SIG-M5 (cell line): ENCODE measurements around the gene CHD1L.
"Not testable (repeated sequence)": the region's sequence is repeated elsewhere in the genome, so short reads cannot be mapped to it uniquely, and the experiment has no call there.

Experiments used
- DNase-seq: peaks from one replicate; lab custom pipeline; 2025; lab: John Stamatoyannopoulos, UW

CHD1L gene

DNA sequence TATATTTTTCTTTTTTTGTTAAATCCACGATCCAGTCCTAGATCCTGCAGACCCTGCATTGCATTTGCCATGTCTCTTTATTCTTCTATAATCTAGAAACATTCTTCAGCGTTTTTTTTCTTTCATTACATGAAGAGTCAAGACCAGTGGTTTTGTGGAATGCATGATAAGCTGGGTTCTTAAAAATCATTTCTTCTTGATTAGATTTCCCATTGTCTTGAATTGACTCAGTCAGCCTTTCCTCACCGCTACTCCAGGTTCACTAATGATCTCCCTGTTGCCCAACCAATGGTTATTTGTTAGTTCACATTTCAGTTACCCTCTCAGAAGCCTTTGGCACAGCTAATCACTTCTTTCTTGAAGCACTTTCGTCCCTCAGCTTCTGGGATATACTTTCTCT lies 25.2 kb downstream of the CHD1L start:
- DNase-seq: no peak

- DNase-seq: no peak
Observed at GRCh38 chr1:147270721-147271120, 28.2 kb downstream of the CHD1L start.

DNA sequence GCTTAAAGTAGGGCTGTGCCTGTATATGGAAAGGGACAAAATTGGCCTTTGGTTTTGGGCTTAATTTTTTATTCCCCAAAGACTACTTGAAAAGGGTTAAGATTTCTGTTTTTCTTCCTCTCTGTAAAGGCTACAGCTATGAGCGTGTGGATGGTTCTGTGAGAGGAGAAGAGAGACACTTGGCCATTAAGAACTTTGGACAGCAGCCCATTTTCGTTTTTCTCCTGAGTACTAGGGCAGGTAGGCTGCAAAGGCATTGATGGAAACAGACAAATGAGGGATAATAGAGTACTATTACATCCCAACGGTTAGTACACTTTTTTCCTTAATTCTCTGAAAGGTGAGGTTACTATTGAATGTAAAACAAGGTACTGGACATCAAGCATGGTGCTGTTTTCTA lies 29.6 kb downstream of the CHD1L start:
- DNase-seq: no peak

DNA sequence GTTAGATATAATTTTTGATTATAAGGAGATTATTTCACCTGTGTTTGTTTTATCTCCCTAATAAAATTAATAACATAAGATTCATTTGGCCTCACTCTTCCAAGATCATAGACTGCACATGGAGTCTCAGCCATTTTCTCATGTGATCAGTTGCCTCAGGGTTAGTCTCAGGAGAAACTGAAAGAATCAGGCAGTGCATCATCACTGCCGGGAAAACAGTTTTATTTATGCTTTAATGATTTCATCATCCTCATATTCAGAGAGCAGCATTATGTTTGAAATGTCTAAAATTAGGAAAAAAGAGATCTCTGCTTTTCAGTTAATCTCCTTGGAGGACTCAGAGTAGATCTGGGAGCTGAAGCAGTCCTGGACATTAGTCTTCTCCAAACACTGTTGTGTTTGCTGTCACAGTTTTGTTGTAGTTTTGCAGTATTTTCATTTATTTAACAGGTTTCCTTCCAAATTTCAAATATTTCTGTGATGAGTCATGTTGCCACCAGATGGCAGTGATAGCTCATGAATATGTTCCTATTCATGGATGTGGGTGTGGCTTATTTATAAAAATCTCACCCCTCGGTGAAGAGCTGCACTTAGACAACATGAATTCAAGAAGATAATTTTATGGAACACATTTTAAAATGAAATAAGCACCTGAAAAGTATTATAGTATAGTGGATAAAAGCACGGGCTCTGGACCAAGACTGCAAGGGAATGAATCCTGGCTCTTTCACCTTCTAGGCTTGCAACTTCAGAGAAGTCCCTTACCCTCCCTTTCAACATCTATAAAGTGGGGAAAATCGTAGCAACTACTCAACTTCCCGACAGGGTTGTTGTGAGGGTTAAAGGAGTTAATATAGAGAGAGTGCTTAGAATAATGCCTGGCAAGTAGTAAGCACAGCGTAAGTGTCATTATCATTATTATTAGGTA lies 31.2 kb downstream of the CHD1L start:
- DNase-seq: no peak

- no peak for DNase-seq
Observed at GRCh38 chr1:147281950-147282349, 39.5 kb downstream of the CHD1L start.

DNA sequence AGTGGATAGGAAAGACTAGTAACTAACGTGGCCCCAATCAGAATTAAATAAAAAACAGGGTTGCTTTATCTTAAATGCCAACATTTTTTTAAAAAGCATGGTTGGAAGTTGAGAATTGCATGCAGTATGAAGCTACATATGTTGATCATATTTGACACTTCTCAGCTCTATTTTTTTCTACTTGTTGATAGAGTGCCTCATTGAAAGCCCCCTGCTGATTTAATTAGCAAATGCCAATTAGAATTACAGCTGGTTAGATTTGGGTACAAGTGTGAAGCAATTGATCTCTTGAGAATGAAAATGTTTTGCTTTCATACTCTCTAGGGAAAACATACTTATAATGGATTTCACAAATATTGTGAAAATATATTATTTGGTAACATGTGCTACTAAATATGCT lies 40.5 kb downstream of the CHD1L start:
- DNase-seq: no peak

- no peak for DNase-seq
Observed at GRCh38 chr1:147287133-147287865, 44.8 kb downstream of the CHD1L start.

- no peak for DNase-seq
Observed at GRCh38 chr1:147292012-147292411, 49.5 kb downstream of the CHD1L start.

DNA sequence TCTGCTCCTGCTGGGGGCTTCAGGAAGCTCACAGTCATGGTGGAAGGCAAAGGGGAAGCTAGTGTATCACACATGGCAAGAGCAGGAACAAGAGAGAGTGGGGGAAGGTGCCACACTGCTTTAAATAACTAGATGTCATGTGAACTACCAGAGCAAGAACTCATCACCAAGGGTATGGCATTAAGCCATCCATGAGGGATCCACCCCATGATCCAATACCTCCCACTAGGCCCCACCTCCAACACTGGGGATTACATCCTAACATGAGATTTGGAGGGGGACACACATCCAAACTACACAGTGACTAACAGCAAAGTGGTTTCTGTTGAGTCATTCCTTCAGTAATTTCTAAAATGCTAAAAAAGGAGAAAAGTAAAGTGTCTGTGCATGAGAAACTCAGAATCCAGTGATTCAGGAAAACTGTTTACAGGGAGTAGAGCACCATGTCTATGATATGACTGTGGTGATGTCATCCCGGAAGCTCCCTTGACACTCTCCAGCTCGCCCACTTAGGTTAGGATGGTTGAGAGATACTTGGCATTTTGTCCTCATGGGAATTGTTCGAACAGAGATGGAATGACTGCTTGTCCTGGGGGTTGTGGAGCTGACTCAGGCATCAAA lies 50.3 kb downstream of the CHD1L start:
- DNase-seq: no peak

GRCh38 chr1:147297438-147297837 lies 55.0 kb downstream of the CHD1L start:
- DNase-seq: no peak

GRCh38 chr1:147305803-147306202 lies 63.3 kb downstream of the CHD1L start:
- not testable (repeated sequence) for DNase-seq

- DNase-seq: no peak
Observed at GRCh38 chr1:147316968-147317367, 74.5 kb downstream of the CHD1L start.

DNA sequence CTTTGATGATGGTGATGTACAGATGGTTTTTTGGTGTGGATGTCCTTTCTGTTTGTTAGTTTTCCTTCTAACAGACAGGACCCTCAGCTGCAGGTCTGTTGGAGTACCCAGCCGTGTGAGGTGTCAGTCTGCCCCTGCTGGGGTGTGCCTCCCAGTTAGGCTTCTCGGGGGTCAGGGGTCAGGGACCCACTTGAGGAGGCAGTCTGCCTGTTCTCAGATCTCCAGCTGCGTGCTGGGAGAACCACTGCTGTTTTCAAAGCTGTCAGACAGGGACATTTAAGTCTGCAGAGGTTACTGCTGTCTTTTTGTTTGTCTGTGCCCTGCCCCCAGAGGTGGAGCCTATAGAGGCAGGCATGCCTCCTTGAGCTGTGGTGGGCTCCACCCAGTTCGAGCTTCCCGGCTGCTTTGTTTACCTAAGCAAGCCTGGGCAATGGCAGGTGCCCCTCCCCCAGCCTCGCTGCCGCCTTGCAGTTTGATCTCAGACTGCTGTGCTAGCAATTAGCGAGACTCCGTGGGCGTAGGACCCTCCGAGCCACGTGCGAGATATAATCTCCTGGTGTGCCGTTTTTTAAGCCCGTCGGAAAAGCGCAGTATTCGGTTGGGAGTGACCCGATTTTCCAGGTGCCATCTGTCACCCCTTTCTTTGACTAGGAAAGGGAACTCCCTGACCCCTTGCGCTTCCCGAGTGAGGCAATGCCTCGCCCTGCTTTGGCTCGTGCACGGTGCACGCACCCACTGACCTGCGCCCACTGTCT lies 84.6 kb downstream of the CHD1L start:
- not testable (repeated sequence) for DNase-seq

- DNase-seq: no peak
Observed at GRCh38 chr1:147334292-147334691, 91.8 kb downstream of the CHD1L start.

- DNase-seq: no peak
Observed at GRCh38 chr1:147336291-147336690, 93.8 kb downstream of the CHD1L start.

GRCh38 chr1:147337040-147337630 lies 94.7 kb downstream of the CHD1L start:
- no peak for DNase-seq

DNA sequence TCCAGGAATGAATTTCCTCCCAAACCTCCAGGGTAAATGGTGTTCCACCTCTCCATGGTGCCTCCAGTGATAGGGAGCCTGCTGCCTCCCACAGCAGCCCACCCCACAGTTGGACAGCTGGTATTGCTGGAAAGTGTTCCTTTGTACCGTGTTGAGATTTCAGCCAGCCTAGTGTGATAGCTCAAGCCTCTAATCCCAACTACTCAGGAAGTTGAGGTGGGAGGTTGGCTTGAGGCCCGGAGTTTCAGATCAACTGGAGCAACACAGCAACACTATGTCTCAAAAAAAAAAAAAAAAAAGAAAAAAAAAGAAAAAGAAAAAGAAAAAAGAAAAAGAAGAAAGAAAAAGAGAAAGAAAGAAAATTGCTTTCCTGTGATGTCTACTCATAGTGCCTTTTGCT lies 96.1 kb downstream of the CHD1L start:
- no peak for DNase-seq

DNA sequence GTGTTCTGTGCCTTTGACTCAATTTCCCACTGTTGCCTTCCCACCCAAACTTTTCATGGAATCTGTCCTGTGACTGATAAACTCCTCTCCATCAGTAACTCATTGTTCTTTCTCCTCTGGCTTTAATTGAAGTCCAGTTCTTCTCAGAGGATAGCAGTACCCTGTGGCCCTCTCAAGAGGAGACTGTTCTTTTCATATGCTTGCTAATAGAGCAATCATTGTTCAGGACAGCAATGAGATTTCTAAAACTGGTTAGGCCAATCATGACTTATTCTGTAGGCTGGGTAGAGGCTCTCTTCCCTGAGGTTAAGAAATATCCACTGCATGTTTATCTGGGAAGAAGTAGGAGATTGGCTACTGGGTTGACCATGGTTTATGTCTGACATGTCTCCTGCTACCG lies 98.8 kb downstream of the CHD1L start:
- DNase-seq: no peak
